PC-3 (cell line): Measurements from ENCODE around the gene MKKS. TPM values are rescaled to one million over a fixed set of nuclear protein-coding genes. Genes with fewer than 3 reads are reported as not detected.

Source experiments
- ATAC-seq: fragments of 200-7000 bp; cut with Tn5 transposase; 2 replicates; pipeline ENCODE4 v1.9.1; 2020; ENCODE audit warnings: mild to moderate bottlenecking, moderate library complexity
- BruUV-seq: library from RNA; stranded (reverse); fragments of 400-500 nt; replicated peaks from 2 replicates; lab custom pipeline; 2021; lab: Mats Ljungman, UMichigan
- CTCF ChIA-PET: fragments of 300-600 bp; sonication (Branson Sonifier 250); formaldehyde crosslinking; loops from one replicate; lab custom pipeline; 2022; ENCODE audit warnings: antibody characterized with exemption; lab: Charles Lee
- POLR2A ChIA-PET: fragments of 300-600 bp; sonication (Branson Sonifier 250); formaldehyde crosslinking; loops from one replicate; lab custom pipeline; 2022; ENCODE audit warnings: antibody characterized with exemption; ENCODE audit not compliant: unreplicated experiment; lab: Charles Lee
- DNase-seq: peaks from one replicate; pipeline ENCODE4 v3.0.0-alpha.2; 2015
- H2AFZ ChIP-seq: fragments of 300-600 bp; sonication (generic); 2 replicates; pipeline ENCODE4 v1.6.0; 2016; ENCODE audit warnings: antibody characterized with exemption, low read length
- H3F3A ChIP-seq: fragments of 300-600 bp; sonication (generic); one replicate; pipeline ENCODE4 v1.6.0; 2017; ENCODE audit warnings: antibody characterized with exemption, low read length, control low read depth, mild to moderate bottlenecking; ENCODE audit not compliant: unreplicated experiment
- H3K27ac ChIP-seq: fragments of 300-600 bp; sonication (generic); 2 replicates; pipeline ENCODE4 v1.5.1; 2016; ENCODE audit warnings: mild to moderate bottlenecking, low read length
- H3K27me3 ChIP-seq: fragments of 300-600 bp; sonication (generic); 2 replicates; pipeline ENCODE4 v1.6.1; 2016; ENCODE audit warnings: low read length, mixed read lengths
- H3K36me3 ChIP-seq: fragments of 300-600 bp; sonication (generic); 2 replicates; pipeline ENCODE4 v1.6.1; 2016; ENCODE audit warnings: low read depth, mixed run types, low read length, mixed read lengths
- H3K4me1 ChIP-seq: fragments of 300-600 bp; sonication (generic); 2 replicates; pipeline ENCODE4 v1.5.1; 2016; ENCODE audit warnings: low read length; ENCODE audit not compliant: insufficient read depth
- H3K4me2 ChIP-seq: fragments of 300-600 bp; sonication (generic); 2 replicates; pipeline ENCODE4 v1.6.0; 2016; ENCODE audit warnings: low read length
- H3K4me3 ChIP-seq: fragments of 300-600 bp; sonication (generic); 2 replicates; pipeline ENCODE4 v1.5.1; 2016; ENCODE audit warnings: mild to moderate bottlenecking, low read length, mixed read lengths
- H3K79me2 ChIP-seq: fragments of 300-600 bp; sonication (generic); 2 replicates; pipeline ENCODE4 v1.6.1; 2017; ENCODE audit warnings: low read length, mixed read lengths
- H3K9ac ChIP-seq: fragments of 300-600 bp; sonication (generic); 2 replicates; pipeline ENCODE4 v1.6.0; 2016; ENCODE audit warnings: mild to moderate bottlenecking, low read length
- H3K9me2 ChIP-seq: fragments of 300-600 bp; sonication (generic); replicated peaks from 2 replicates; pipeline ENCODE4 v1.6.1; 2016; ENCODE audit warnings: mixed run types, low read length, mixed read lengths
- H3K9me3 ChIP-seq: fragments of 300-600 bp; sonication (generic); 2 replicates; pipeline ENCODE4 v1.6.1; 2016; ENCODE audit warnings: low read length, mixed read lengths
- H4K20me1 ChIP-seq: fragments of 300-600 bp; sonication (generic); 2 replicates; pipeline ENCODE4 v1.6.1; 2016; ENCODE audit warnings: low read length, mixed read lengths
- CTCF ChIP-seq: fragments of 300-600 bp; sonication (generic); conservative IDR thresholded peaks from 2 replicates; pipeline ENCODE4 v1.5.1; 2017; ENCODE audit warnings: antibody characterized with exemption, low read depth, mild to moderate bottlenecking, low read length
- EZH2 ChIP-seq: fragments of 300-600 bp; sonication (generic); IDR thresholded peaks from one replicate; pipeline ENCODE4 v1.6.1; 2017; ENCODE audit warnings: antibody characterized with exemption, mild to moderate bottlenecking, low read length; ENCODE audit not compliant: unreplicated experiment
- EZH2phosphoT487 ChIP-seq: fragments of 300-600 bp; sonication (generic); IDR thresholded peaks from 2 replicates; pipeline ENCODE4 v1.6.1; 2018; ENCODE audit warnings: mild to moderate bottlenecking, antibody characterized with exemption, low read length, borderline replicate concordance
- intact Hi-C: fragments of 100-400 bp; cut with micrococcal nuclease; formaldehyde crosslinking; loops from 2 replicates; pipeline ENCODE4 v1.9.0; 2023
- total RNA-seq: library from RNA; depleted of rRNA; stranded (reverse); fragments of >200 nt; gene quantifications from 2 replicates; pipeline ENCODE4 v1.2.3, GENCODE V29; 2014

MKKS gene
- total RNA-seq, 1 experiment from 2014 or later: 13.6 TPM

- Histone ChIP-seq H3K4me3 (no peak overlapping the region), H3K79me2 (no peaks in the 10 kb centered on the region), H3K36me3 (no peaks in the 10 kb centered on the region), H3K4me2 (no peak overlapping the region), H3K27ac (no peak overlapping the region), H4K20me1 (no peaks in the 10 kb centered on the region), H3K27me3 (peaks cover 12% of the 10 kb centered on the region; the same call in 1 of the 2 replicates), H3K9me3 (no peaks in the 10 kb centered on the region), H2AFZ (no peak overlapping the region), H3K4me1 (no peaks in the 10 kb centered on the region), H3K9ac (no peak overlapping the region), H3K9me2 (no peaks in the 10 kb centered on the region), H3F3A (no peaks in the 10 kb centered on the region)
- DNase-seq: no peak
- ATAC-seq: no peak
- TF ChIP-seq CTCF (no peak), EZH2 (no peak), EZH2phosphoT487 (no peak)
- ChIA-PET POLR2A (no interaction called here), CTCF (no interaction called here)
- no TSS peak for BruUV-seq
- intact Hi-C loops: no loop called here
These were observed 48.0 kb downstream of the MKKS start for GRCh38 chr20:10385850-10386544.

GRCh38 chr20:10381477-10381876 lies 52.5 kb downstream of the MKKS start:
- H3K9me3 ChIP-seq: no peaks in the 10 kb centered on the region
- no peaks in the 10 kb centered on the region for H4K20me1 ChIP-seq
- H3K9ac ChIP-seq: no peak overlapping the region
- no peaks in the 10 kb centered on the region for H3F3A ChIP-seq
- no peaks in the 10 kb centered on the region for H3K36me3 ChIP-seq
- peak; percentile 56 for TF ChIP-seq CTCF
- no peak for TF ChIP-seq EZH2
- no peak overlapping the region for H3K4me3 ChIP-seq
- POLR2A ChIA-PET: no interaction called here
- no peak overlapping the region for H3K27ac ChIP-seq
- H3K4me1 ChIP-seq: peaks cover 1% of the 10 kb centered on the region; the same call in 1 of the 2 replicates
- H3K79me2 ChIP-seq: no peaks in the 10 kb centered on the region
- BruUV-seq: no TSS peak
- H2AFZ ChIP-seq: no peak overlapping the region
- DNase-seq (peak; percentile 42), ATAC-seq (no peak)
- H3K4me2 ChIP-seq: no peak overlapping the region
- H3K27me3 ChIP-seq: peaks cover 8% of the 10 kb centered on the region; the same call in 1 of the 2 replicates
- intact Hi-C loops: no loop called here
- H3K9me2 ChIP-seq: no peaks in the 10 kb centered on the region
- CTCF ChIA-PET: no interaction called here

DNA sequence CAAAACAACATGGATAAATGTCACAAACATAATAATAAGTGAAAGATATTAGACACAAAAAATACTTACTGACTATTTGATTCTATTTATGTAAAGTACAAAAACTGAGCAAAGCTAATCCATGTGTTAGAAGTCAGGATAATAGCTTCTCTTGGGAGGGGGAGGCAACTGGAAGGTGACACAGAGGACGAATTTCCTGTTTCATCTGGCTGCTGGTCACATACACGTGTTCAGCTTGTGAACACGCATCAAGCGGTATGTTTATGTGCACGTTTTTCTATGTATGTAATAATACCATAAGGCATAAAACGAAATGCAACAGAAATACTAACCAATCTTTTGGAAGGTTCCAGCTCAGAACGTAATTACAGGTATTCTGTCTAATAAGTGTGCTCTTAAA lies 54.3 kb downstream of the MKKS start:
- no peaks in the 10 kb centered on the region for H3K9me2 ChIP-seq
- H3K27me3 ChIP-seq: peaks cover 4% of the 10 kb centered on the region; the same call in 1 of the 2 replicates
- H4K20me1 ChIP-seq: no peaks in the 10 kb centered on the region
- intact Hi-C loops: no loop called here
- BruUV-seq: no TSS peak
- no peak overlapping the region for H3K27ac ChIP-seq
- H3K9ac ChIP-seq: no peak overlapping the region
- no peak overlapping the region for H3K4me3 ChIP-seq
- ATAC-seq: no peak
- H2AFZ ChIP-seq: no peak overlapping the region
- TF ChIP-seq EZH2phosphoT487: no peak
- no peak for TF ChIP-seq CTCF
- TF ChIP-seq EZH2: no peak
- no peaks in the 10 kb centered on the region for H3K9me3 ChIP-seq
- no peaks in the 10 kb centered on the region for H3F3A ChIP-seq
- ChIA-PET POLR2A (no interaction called here), CTCF (no interaction called here)
- H3K36me3 ChIP-seq: no peaks in the 10 kb centered on the region
- no peak for DNase-seq
- no peak overlapping the region for H3K4me2 ChIP-seq
- no peaks in the 10 kb centered on the region for H3K79me2 ChIP-seq
- H3K4me1 ChIP-seq: peaks cover 6% of the 10 kb centered on the region
